Endothelial cell of umbilical vein (primary cell): Measurements from ENCODE around the gene KCNA5.

ENCODE experiments used
- EZH2 ChIP-seq: IDR thresholded peaks from 2 replicates; pipeline ENCODE4 v1.6.1; 2012; ENCODE audit warnings: borderline replicate concordance, low read depth, mild to moderate bottlenecking, moderate library complexity, low read length, inconsistent platforms; ENCODE audit not compliant: severe bottlenecking
- MYC ChIP-seq: IDR thresholded peaks from one replicate; pipeline ENCODE4 v1.6.1; 2011; ENCODE audit warnings: mild to moderate bottlenecking, low read depth, low read length
- POLR2A ChIP-seq: IDR thresholded peaks from 2 replicates; pipeline ENCODE4 v1.6.1; 2012; ENCODE audit warnings: low read depth, mild to moderate bottlenecking, control low read depth, low read length
- POLR2AphosphoS5 ChIP-seq: IDR thresholded peaks from 2 replicates; pipeline ENCODE4 v1.6.1; 2012; ENCODE audit warnings: low read depth, mild to moderate bottlenecking, control low read depth, low read length, moderate library complexity; ENCODE audit not compliant: insufficient read depth
- TF ChIP-seq, protein P1 (sequence below), 2 donors: IDR thresholded peaks; 1 replicate in 1 of 2; 2 replicates in 1 of 2; pipeline ENCODE4 v1.5.1; 2011; ENCODE audit warnings: low read length in 2 of 2, mild to moderate bottlenecking in 2 of 2, moderate library complexity in 2 of 2, control low read depth in 1 of 2, inconsistent platforms in 1 of 2, low read depth in 1 of 2; ENCODE audit not compliant: insufficient read depth in 1 of 2; ENCODE audit errors: extremely low read depth in 1 of 2

DNA sequence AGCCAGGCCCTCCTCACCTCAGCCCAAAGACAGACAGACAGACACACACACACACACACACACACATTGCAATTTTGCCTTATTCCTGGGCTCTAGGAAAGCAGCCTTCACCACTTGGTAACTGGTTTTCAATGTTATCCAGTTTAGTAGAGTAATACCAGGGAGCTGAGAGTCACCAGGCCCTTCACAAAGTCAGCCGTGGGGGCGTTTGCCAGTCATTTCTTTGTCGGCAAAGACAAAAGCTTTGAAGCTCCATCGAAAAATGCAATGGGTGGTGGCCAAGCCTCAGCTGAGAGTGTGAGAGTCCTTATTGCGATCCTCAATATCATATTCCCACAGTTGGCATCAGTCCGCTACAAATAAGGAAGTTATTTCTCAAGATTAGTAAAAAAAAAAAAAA, 8.1 kb upstream of the KCNA5 start:
- TF ChIP-seq, protein P1, sequence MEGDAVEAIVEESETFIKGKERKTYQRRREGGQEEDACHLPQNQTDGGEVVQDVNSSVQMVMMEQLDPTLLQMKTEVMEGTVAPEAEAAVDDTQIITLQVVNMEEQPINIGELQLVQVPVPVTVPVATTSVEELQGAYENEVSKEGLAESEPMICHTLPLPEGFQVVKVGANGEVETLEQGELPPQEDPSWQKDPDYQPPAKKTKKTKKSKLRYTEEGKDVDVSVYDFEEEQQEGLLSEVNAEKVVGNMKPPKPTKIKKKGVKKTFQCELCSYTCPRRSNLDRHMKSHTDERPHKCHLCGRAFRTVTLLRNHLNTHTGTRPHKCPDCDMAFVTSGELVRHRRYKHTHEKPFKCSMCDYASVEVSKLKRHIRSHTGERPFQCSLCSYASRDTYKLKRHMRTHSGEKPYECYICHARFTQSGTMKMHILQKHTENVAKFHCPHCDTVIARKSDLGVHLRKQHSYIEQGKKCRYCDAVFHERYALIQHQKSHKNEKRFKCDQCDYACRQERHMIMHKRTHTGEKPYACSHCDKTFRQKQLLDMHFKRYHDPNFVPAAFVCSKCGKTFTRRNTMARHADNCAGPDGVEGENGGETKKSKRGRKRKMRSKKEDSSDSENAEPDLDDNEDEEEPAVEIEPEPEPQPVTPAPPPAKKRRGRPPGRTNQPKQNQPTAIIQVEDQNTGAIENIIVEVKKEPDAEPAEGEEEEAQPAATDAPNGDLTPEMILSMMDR (IDR thresholded peaks at IDR 0.05; ENCODE audit: extremely low read depth in 1 of 2, insufficient read depth in 1 of 2, low read depth in 1 of 2, low read length in 2 of 2): no peak
- TF ChIP-seq POLR2AphosphoS5 (no peak), EZH2 (no peak), POLR2A (no peak), MYC (no peak)
